ENCODE results near the gene AP3S2.
"Not testable (repeated sequence)": the region's sequence is repeated elsewhere in the genome, so short reads cannot be mapped to it uniquely, and the experiment has no call there.

AP3S2 gene

GRCh38 chr15:89863918-89864317, 29.9 kb downstream of the AP3S2 start:
- no peak for DNase-seq

- DNase-seq: no peak
Observed at GRCh38 chr15:89860891-89861290, 32.9 kb downstream of the AP3S2 start.

- DNase-seq: no peak
Observed at GRCh38 chr15:89860431-89860830, 33.4 kb downstream of the AP3S2 start.

GRCh38 chr15:89858661-89859458, 34.9 kb downstream of the AP3S2 start:
- DNase-seq: no peak

GRCh38 chr15:89857673-89858072, 36.1 kb downstream of the AP3S2 start:
- no peak for DNase-seq

GRCh38 chr15:89855948-89856347, 37.8 kb downstream of the AP3S2 start:
- DNase-seq: no peak

GRCh38 chr15:89854863-89855262, 38.9 kb downstream of the AP3S2 start:
- DNase-seq: not testable (repeated sequence)

- no peak for DNase-seq
Observed at GRCh38 chr15:89852342-89852995, 41.3 kb downstream of the AP3S2 start.

- DNase-seq: no peak
Observed at GRCh38 chr15:89851673-89852341, 42.0 kb downstream of the AP3S2 start.

GRCh38 chr15:89848970-89849292, 44.9 kb downstream of the AP3S2 start:
- DNase-seq: no peak

GRCh38 chr15:89847101-89847500, 46.7 kb downstream of the AP3S2 start:
- no peak for DNase-seq

GRCh38 chr15:89845305-89845893, 48.4 kb downstream of the AP3S2 start:
- peak; percentile 16 for DNase-seq

- DNase-seq: no peak
Observed at GRCh38 chr15:89841962-89842361, 51.8 kb downstream of the AP3S2 start.

- DNase-seq: no peak
Observed at GRCh38 chr15:89841306-89841705, 52.5 kb downstream of the AP3S2 start.

- DNase-seq: no peak
Observed at GRCh38 chr15:89839167-89839810, 54.5 kb downstream of the AP3S2 start.

GRCh38 chr15:89837830-89838178, 56.0 kb downstream of the AP3S2 start:
- no peak for DNase-seq

GRCh38 chr15:89837134-89837829, 56.5 kb downstream of the AP3S2 start:
- no peak for DNase-seq

GRCh38 chr15:89836267-89837133, 57.3 kb downstream of the AP3S2 start:
- no peak for DNase-seq

- no peak for DNase-seq
Observed at GRCh38 chr15:89835176-89835564, 58.6 kb downstream of the AP3S2 start.

GRCh38 chr15:89834465-89835175, 59.2 kb downstream of the AP3S2 start:
- not testable (repeated sequence) for DNase-seq

GRCh38 chr15:89833966-89834365, 59.8 kb downstream of the AP3S2 start:
- DNase-seq: no peak
